GM18526 (cell line): ENCODE data around the gene MTRFR.

Source experiments
- POLR2A ChIP-seq: IDR thresholded peaks from 3 replicates; pipeline ENCODE4 v1.6.1; 2011; ENCODE audit not compliant: insufficient read length; ENCODE audit errors: extremely low read depth

Gene MTRFR

GRCh38 chr12:123267335-123267920, 34.2 kb downstream of the MTRFR start:
- TF ChIP-seq POLR2A = no peak

- TF ChIP-seq POLR2A = no peak
These were observed 35.0 kb downstream of the MTRFR start for GRCh38 chr12:123267991-123268843.

- no peak for TF ChIP-seq POLR2A
These were observed 35.6 kb downstream of the MTRFR start for GRCh38 chr12:123268850-123269249.

- TF ChIP-seq POLR2A = peak; percentile 26
These were observed 36.2 kb downstream of the MTRFR start for GRCh38 chr12:123269395-123269892.

GRCh38 chr12:123269896-123270213, 36.6 kb downstream of the MTRFR start:
- TF ChIP-seq POLR2A = peak; percentile 1

- no peak for TF ChIP-seq POLR2A
These were observed 37.2 kb downstream of the MTRFR start for GRCh38 chr12:123270214-123271000.

GRCh38 chr12:123271001-123271668, 37.9 kb downstream of the MTRFR start:
- TF ChIP-seq POLR2A = no peak

- no peak for TF ChIP-seq POLR2A
These were observed 39.9 kb downstream of the MTRFR start for GRCh38 chr12:123273166-123273565.

GRCh38 chr12:123278101-123278627, 44.9 kb downstream of the MTRFR start:
- no peak for TF ChIP-seq POLR2A

- TF ChIP-seq POLR2A = no peak
These were observed 47.7 kb downstream of the MTRFR start for GRCh38 chr12:123280971-123281370.

- no peak for TF ChIP-seq POLR2A
These were observed 48.9 kb downstream of the MTRFR start for GRCh38 chr12:123282111-123282510.

GRCh38 chr12:123283461-123283860, 50.2 kb downstream of the MTRFR start:
- TF ChIP-seq POLR2A = no peak

- no peak for TF ChIP-seq POLR2A
These were observed 51.4 kb downstream of the MTRFR start for GRCh38 chr12:123284669-123285068.

GRCh38 chr12:123286652-123287373, 53.6 kb downstream of the MTRFR start:
- no peak for TF ChIP-seq POLR2A
